ENCODE measurements around the gene SLC39A11. TPM values are rescaled to one million over a fixed set of nuclear protein-coding genes. Genes with fewer than 3 reads are reported as not detected.
"Not testable (repeated sequence)": the region's sequence is repeated elsewhere in the genome, so short reads cannot be mapped to it uniquely, and the experiment has no call there.

The SLC39A11 gene
- total RNA-seq, 4 donors from 2014 or later, result 55.1 to 123 (median 97.0) TPM

DNA sequence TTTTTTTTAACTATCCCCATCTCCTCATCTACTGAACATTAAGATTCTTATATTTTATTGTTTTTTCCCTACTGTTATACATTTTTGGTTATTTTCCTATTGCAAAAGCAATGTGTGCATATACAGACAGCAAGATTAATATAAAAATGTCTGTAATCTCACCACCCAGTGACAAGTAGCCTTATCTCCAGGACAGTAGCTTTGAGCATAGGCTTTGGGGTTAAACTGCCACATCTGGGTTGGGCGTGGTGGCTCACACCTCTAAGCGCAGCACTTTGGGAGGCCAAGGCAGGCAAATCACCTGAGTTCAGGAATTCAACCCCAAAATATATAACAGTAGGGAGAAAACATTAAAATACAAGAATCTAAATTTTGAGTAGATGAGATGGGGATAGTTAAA is 44.9 kb upstream of the SLC39A11 start:
- whole genome bisulfite sequencing, 2 donors, result 89 to 97% methylated on average over 2 of the region's 2 CpGs
- intact Hi-C loops (cut with DNase I), result no loop called here
- H3K9me3 ChIP-seq, result no peaks in the 10 kb centered on the region
- DNase-seq, result no peak
- no peak overlapping the region for H3K4me3 ChIP-seq (replicated peaks in 1 of 3)
- no peaks in the 10 kb centered on the region for H3K4me1 ChIP-seq
- TF ChIP-seq, protein P1, sequence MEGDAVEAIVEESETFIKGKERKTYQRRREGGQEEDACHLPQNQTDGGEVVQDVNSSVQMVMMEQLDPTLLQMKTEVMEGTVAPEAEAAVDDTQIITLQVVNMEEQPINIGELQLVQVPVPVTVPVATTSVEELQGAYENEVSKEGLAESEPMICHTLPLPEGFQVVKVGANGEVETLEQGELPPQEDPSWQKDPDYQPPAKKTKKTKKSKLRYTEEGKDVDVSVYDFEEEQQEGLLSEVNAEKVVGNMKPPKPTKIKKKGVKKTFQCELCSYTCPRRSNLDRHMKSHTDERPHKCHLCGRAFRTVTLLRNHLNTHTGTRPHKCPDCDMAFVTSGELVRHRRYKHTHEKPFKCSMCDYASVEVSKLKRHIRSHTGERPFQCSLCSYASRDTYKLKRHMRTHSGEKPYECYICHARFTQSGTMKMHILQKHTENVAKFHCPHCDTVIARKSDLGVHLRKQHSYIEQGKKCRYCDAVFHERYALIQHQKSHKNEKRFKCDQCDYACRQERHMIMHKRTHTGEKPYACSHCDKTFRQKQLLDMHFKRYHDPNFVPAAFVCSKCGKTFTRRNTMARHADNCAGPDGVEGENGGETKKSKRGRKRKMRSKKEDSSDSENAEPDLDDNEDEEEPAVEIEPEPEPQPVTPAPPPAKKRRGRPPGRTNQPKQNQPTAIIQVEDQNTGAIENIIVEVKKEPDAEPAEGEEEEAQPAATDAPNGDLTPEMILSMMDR (IDR thresholded peaks at IDR 0.05), result no peak
- no peak for TF ChIP-seq POLR2A (IDR thresholded peaks at IDR 0.05)
- no peaks in the 10 kb centered on the region for H3K36me3 ChIP-seq
- no peak overlapping the region for H3K27ac ChIP-seq
- H3K27me3 ChIP-seq, result no peaks in the 10 kb centered on the region

DNA sequence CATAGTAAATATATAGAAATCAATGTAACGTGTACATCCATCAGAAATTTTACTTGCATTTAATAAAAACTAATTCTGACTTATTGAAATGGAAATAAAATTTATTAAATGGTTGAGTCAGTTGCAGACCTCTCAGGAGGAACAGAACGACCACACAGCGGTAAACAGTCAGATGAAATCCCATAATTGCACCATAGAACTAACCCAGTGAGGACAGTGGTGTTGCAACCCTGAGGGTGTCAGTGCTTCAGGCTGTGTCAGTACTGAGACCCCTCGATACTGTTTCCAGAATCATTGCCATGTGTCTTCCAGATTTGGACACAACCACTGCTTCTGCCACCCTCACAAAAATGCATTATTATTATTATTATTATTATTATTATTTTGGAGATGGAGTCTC is 43.3 kb upstream of the SLC39A11 start:
- Histone ChIP-seq H3K4me1 (no peaks in the 10 kb centered on the region), H3K36me3 (no peaks in the 10 kb centered on the region), H3K9me3 (no peaks in the 10 kb centered on the region), H3K27me3 (no peaks in the 10 kb centered on the region), H3K27ac (no peak overlapping the region), H3K4me3 (replicated peaks in 1 of 3) (no peak overlapping the region)
- WGBS, 2 donors, result 91% methylated on average over 4 of the region's 4 CpGs
- TF ChIP-seq POLR2A (IDR thresholded peaks at IDR 0.05), result no peak
- TF ChIP-seq, protein P1 (IDR thresholded peaks at IDR 0.05), result no peak
- no peak for DNase-seq
- intact Hi-C loops (cut with DNase I), result no loop called here

DNA sequence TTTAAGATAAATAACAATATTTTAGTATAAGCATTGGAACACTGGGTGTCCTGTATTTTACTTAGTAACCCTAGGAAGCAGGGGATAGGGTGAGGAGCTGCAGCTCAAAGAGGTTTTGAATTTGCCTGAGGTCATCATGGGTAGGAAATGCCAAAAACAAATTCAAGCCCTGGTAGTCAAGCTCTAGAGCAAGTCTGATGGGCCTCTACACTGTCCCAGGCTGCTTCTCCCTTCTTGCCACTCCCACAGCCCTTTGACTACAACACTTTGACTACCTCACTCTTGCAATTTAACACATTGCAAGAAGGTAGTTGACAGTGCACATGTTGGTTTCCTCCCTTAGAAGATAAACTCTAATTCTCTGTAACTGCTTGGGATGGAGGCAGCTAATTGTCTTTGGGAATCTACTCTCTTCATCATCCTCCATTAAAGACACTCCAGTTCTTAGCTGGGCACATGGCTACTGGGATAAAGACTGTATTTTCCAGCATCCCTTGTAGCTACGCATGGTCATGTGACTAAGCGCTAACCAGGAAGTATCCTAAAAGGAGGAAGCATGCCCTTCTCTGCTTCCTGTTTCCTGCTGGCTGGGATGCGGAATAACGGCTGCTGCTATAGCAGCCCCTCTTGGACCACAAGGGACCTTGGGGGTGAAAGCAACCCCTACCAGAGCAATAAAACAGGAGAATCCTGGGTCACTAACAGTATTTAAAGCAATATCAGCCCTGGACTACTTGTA is 41.6 kb upstream of the SLC39A11 start:
- DNase-seq, result no peak
- Histone ChIP-seq H3K9me3 (no peaks in the 10 kb centered on the region), H3K36me3 (no peaks in the 10 kb centered on the region), H3K4me1 (no peaks in the 10 kb centered on the region), H3K27me3 (no peaks in the 10 kb centered on the region), H3K4me3 (replicated peaks in 1 of 3) (no peak overlapping the region), H3K27ac (no peak overlapping the region)
- intact Hi-C loops (cut with DNase I), result no loop called here
- WGBS, 2 donors, result 53 to 61% methylated on average over 4 of the region's 4 CpGs
- TF ChIP-seq, protein P1 (IDR thresholded peaks at IDR 0.05), result no peak
- no peak for TF ChIP-seq POLR2A (IDR thresholded peaks at IDR 0.05)

DNA sequence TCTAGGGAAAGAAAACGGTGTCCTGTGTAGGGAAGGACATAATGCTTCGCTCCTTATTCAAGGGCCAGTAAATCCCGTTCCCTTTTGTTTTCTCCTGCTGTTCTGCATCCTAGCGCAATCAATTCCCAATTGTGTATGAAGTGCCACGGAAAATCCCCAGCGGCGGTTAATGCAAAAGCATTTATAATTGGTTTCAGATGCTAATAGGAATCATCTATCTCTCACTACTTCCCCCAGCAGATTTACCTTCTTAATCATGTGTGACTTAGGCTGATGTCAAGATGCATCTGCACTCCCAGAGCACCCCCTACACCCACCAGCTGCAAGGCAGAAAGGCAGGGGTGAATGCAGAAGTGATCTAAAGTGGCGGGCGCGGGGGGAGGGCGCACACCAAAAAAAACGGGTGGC is 39.6 kb upstream of the SLC39A11 start:
- no peaks in the 10 kb centered on the region for H3K36me3 ChIP-seq
- TF ChIP-seq, protein P1 (IDR thresholded peaks at IDR 0.05), result no peak
- TF ChIP-seq POLR2A (IDR thresholded peaks at IDR 0.05), result no peak
- H3K9me3 ChIP-seq, result no peaks in the 10 kb centered on the region
- no peak for DNase-seq
- 70 to 78% methylated on average over 11 to 12 of the region's 12 CpGs for WGBS, 2 donors
- intact Hi-C loops (cut with DNase I), result no loop called here
- no peaks in the 10 kb centered on the region for H3K27me3 ChIP-seq
- H3K4me3 ChIP-seq (replicated peaks in 1 of 3), result no peak overlapping the region
- no peaks in the 10 kb centered on the region for H3K4me1 ChIP-seq
- H3K27ac ChIP-seq, result no peak overlapping the region

DNA sequence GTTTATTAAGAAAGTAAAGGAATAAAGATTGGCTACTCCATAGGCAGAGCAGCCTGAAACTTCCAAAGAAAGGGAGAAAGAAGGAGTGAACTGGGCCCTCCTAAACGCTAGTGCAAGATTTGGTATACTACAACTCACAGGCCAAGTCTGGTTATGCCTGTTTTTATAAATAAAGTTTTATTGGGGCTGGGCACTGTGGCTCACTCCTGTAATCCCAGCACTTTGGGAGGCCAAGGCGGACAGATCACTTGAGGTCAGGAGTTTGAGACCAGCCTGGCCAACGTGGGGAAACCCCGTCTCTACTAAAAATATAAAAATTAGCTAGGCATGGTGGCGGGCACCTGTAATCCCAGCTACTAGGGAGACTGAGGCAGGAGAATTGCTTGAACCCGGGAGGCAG is 39.0 kb upstream of the SLC39A11 start:
- H3K27me3 ChIP-seq; H3K4me3 ChIP-seq (replicated peaks in 1 of 3); H3K36me3 ChIP-seq; H3K4me1 ChIP-seq; H3K27ac ChIP-seq; H3K9me3 ChIP-seq; intact Hi-C loops (cut with DNase I); DNase-seq: not testable (repeated sequence)
- WGBS, 2 donors, result 89 to 90% methylated on average over 6 of the region's 6 CpGs

Measured in thyroid gland (tissue), 4 donors.